Fibroblast of skin of scalp (primary cell): Measurements from ENCODE around the gene PTGER2.

Source experiments
- DNase-seq: peaks from one replicate; pipeline ENCODE4 v3.0.0-alpha.2; 2013

Gene PTGER2

DNA sequence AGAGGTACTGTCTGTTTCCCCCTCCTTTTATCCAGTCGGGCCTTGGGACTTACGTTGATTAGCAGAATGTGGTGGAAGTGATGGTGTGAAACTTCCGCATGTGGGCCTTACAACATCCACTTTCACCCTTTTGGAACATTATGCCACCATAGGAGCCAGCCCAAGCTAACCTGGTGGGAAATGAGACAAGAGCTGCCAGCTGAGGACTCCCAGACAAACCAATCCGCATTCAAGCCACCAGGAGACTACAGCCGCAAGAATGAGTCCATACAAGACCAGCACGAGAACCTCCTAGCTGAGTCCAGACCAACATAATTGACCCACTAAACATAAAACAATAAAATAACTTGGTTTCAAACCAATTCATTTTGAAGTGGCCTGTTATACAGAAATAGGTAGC is 9.1 kb upstream of the PTGER2 start:
- no peak for DNase-seq

DNA sequence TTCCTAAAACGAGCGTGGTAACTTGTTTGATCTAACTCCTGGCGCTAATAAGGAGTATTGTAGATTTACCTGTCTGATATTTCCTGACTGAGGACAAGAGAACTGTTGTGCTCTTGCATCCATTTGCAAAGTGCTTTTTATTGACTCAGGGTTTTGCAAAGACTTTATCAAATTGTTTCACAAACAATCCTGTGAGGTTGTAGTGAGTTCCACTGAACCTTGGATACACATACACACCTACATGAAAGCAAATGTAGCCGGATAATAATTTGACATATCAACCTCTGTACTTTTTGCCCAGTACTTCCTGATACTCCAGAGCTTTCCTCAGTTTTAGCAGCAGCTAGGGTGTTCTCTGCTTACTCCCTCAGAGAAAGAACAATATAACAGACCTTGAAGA is 6.7 kb upstream of the PTGER2 start:
- DNase-seq = no peak

GRCh38 chr14:52307905-52308304 is 6.2 kb upstream of the PTGER2 start:
- no peak for DNase-seq

GRCh38 chr14:52310541-52310940 is 3.6 kb upstream of the PTGER2 start:
- DNase-seq = no peak

DNA sequence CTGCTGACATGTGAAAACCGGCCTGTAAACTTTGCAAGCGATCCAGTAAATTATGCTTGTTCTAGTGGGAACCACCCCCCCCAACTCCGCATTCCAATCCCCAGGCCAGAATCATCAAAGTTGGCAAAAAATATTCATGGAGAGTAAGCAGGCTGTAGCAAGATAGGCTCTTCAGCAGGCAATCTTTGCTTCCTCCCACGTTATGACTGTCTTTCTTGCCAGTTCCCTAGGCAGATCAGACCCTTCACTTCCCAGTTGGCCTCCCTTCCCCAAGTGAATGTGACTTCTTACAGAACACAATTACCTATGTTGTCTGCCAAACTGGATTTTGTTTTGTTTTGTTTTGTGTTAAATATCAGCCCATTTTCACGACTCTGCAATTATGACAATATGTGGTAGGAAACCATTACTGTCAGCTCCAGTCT is 1.2 kb upstream of the PTGER2 start:
- no peak for DNase-seq

DNA sequence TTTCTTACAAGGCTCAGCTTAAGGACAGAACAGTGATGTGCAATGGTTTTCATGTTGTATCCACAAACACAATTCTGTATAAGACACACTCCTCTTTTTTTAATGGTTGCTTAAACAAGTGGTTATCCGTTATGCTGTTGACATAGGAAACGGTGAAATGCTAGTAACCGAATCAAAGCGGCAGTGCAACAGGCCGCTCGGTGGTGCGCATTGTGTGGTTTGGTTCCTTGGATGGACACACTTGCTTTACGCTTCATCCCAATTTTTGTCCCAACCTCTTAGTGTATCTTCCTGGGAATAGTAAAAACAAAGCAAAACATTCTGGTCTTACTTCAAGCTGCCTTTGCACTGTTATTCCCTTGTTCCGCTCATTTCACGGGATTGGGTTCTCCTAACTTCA is 650 bp upstream of the PTGER2 start:
- no peak for DNase-seq

DNA sequence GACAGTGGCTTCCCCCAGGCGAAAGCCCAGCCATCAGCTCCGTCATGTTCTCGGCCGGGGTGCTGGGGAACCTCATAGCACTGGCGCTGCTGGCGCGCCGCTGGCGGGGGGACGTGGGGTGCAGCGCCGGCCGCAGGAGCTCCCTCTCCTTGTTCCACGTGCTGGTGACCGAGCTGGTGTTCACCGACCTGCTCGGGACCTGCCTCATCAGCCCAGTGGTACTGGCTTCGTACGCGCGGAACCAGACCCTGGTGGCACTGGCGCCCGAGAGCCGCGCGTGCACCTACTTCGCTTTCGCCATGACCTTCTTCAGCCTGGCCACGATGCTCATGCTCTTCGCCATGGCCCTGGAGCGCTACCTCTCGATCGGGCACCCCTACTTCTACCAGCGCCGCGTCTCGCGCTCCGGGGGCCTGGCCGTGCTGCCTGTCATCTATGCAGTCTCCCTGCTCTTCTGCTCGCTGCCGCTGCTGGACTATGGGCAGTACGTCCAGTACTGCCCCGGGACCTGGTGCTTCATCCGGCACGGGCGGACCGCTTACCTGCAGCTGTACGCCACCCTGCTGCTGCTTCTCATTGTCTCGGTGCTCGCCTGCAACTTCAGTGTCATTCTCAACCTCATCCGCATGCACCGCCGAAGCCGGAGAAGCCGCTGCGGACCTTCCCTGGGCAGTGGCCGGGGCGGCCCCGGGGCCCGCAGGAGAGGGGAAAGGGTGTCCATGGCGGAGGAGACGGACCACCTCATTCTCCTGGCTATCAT is 663 bp downstream of the PTGER2 start:
- DNase-seq = no peak

DNA sequence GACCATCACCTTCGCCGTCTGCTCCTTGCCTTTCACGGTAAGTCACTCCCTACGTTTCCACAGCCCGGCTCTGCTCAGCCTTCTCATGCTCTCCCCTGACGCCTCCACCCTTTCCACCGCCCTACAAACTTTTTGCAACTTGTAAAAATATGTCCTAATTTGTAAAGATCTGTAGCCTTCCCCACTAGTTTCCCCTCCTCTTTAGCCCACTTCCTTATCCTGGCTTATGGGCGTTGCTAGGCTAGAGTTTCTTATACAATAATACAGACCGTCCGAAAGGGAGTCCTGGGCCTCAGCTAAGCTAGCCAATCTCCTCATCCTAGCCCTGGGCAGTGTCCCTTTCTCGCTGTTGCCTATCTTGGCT is 1.2 kb downstream of the PTGER2 start:
- DNase-seq = no peak

- DNase-seq = no peak
Measured at GRCh38 chr14:52318062-52318461, 4.0 kb downstream of the PTGER2 start.

DNA sequence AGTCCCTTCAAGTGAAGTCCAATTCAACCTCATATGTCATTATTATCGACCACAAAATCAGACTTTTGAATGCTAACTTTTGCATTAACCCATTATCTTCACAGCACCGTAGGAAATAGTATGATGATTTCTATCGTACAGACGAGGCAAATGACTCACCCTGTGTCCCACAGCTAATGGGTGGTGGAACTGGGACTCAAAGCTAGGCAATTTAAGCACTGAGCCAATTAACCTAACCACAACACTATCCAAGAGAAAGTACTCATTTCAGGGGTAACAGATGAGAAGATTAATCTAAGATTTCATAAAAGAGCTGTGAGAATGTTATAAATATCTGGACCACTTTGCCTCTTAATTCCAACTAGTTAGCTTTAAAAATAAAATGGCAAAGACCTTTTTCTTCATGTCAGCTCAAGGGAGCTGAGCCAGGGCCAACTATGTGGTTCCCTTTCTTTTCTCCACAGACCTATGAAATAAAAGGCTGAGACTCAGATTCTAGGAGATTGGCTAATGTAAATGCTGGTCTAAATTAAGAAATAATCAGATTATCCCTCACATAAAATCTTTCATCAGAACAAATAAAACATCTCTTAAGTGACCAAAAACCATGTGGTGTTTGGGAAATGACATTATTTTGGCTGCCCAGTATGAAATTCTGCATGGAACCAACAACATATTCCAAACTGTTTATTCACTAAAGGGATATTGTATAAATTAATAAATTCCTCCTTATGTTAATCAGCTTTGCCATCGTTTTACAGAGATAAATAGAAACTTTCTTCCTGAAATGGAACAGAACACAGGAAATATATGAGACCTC is 4.9 kb downstream of the PTGER2 start:
- no peak for DNase-seq

GRCh38 chr14:52319919-52320318 is 5.8 kb downstream of the PTGER2 start:
- no peak for DNase-seq

GRCh38 chr14:52325126-52325525 is 11.0 kb downstream of the PTGER2 start:
- DNase-seq = no peak

DNA sequence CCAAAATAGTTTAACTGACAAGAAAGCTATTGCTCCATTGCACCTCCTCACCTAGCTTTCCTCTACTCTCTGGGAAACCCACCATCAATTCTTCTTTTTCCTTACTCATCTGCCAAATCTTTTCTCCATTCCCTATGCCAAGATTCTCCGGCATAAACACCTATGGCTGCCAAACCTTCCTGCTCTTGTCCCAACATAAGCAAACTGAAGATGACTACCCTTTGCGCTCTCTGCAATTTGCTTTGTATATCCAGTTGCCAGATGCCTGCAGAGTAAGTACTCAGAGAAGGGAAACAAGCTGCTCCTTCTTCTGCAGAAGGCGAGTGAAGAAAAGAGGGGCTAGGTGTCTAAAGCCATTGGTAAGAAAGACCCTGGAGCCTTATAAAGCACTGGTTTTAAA is 11.5 kb downstream of the PTGER2 start:
- DNase-seq = no peak

DNA sequence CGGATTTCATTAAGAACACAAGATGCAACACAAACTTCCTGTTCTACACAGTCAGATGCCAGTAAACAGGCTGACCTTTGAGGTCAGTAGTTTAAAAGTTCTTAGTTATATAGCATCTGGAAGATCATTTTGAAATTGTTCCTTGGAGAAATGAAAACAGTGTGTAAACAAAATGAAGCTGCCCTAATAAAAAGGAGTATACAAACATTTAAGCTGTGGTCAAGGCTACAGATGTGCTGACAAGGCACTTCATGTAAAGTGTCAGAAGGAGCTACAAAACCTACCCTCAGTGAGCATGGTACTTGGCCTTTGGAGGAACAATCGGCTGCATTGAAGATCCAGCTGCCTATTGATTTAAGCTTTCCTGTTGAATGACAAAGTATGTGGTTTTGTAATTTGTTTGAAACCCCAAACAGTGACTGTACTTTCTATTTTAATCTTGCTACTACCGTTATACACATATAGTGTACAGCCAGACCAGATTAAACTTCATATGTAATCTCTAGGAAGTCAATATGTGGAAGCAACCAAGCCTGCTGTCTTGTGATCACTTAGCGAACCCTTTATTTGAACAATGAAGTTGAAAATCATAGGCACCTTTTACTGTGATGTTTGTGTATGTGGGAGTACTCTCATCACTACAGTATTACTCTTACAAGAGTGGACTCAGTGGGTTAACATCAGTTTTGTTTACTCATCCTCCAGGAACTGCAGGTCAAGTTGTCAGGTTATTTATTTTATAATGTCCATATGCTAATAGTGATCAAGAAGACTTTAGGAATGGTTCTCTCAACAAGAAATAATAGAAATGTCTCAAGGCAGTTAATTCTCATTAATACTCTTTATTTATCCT is 13.5 kb downstream of the PTGER2 start:
- no peak for DNase-seq

GRCh38 chr14:52328276-52328675 is 14.2 kb downstream of the PTGER2 start:
- DNase-seq = peak; percentile 82

DNA sequence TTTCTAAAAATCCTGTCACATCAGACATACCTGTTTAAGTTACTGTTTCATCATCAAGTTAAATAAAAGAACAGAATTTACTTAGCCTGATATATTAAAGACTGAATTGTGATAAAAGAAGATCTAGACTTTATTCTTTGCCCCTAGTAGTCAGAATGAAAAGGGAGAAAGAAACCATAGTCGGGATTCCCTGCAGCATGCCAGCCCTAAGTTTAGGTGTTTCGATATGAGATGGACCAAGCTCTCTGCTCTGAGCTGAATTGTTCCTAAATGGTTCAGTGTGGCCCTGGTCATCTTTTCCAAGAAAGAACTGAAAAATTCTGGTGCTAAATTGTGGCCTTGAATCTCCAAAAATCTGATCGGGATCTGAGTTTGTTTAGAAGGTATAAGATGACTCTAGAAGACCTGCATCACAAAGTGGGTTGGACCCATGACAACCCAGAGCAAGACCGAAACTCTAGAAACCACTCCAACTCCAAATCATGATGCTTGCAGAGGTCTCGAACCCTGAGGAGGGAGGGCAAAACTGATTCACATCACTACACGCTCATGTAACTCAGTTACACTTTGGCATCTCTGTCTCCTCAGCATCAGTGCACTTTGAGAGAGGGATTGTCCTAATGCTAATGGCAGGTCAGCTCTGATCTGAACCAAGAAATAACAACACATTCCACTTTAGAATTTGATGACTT is 15.7 kb downstream of the PTGER2 start:
- no peak for DNase-seq

- DNase-seq = no peak
Measured at GRCh38 chr14:52332269-52332668, 18.2 kb downstream of the PTGER2 start.

DNA sequence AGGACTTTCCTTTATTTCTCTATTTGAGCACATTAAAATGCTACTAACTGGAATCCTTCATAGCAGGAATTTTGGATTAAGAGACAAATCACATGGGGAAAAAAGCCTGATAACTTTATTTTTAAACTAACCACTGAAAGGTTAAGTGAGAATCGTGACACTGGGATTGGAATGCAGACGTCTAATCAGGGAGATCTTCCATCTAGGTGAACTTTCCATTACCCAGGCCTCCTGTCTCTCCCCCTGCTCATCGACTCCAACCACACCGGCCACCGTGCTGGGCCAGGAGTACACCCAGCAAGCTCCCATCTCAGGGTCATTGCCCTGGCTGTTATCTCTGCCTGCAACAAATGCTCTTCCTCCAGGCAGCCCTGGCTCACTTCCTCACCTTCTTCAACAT is 19.0 kb downstream of the PTGER2 start:
- DNase-seq = no peak

GRCh38 chr14:52333823-52334657 is 19.9 kb downstream of the PTGER2 start:
- DNase-seq = no peak

GRCh38 chr14:52336241-52336640 is 22.1 kb downstream of the PTGER2 start:
- DNase-seq = no peak

DNA sequence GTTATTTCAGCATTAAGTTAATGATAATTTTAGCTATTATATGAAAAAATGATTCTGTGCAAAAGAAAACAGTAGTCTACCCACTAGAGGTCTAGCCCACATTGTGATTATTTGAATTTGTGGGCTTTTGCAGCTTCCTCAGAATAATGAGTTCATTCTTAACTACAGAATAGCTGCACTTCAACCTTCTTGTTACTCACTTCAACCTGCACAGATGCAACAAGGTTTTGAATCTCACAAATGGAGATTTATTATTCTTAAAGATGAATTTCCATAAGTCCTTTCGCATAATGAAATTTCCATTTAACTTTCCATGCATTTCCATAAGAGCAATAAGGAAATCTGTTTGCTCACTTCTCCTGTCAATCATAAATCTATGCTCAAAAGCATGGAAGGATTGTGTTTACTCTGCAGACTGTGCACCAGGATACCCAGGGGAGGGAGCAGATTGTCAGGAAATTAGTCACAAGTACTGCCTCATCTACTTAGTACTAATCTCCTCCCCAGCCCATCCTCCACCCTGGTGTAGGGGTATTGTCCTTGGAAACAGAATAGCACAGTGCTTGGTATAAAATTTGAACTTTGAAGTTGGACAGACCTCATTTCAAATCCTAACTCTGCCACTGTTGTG is 24.1 kb downstream of the PTGER2 start:
- DNase-seq = peak; percentile 81
